GM21619 (cell line): ENCODE results near the gene KLK2.

Experiments
- ATAC-seq: cut with Tn5 transposase; IDR thresholded peaks from one replicate; pipeline ENCODE4 v1.9.1; 2021; ENCODE audit not compliant: unreplicated experiment

Gene KLK2

DNA sequence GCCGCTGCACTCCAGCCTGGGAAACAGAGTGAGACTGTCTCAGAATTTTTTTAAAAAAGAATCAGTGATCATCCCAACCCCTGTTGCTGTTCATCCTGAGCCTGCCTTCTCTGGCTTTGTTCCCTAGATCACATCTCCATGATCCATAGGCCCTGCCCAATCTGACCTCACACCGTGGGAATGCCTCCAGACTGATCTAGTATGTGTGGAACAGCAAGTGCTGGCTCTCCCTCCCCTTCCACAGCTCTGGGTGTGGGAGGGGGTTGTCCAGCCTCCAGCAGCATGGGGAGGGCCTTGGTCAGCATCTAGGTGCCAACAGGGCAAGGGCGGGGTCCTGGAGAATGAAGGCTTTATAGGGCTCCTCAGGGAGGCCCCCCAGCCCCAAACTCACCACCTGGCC lies at the start of gene KLK2:
TSS of gene KLK2 (plus strand) at position 384 of the 400 bp plus-strand sequence. CDS start 35 bp downstream, outside the sequence.
- ATAC-seq, result no peak

DNA sequence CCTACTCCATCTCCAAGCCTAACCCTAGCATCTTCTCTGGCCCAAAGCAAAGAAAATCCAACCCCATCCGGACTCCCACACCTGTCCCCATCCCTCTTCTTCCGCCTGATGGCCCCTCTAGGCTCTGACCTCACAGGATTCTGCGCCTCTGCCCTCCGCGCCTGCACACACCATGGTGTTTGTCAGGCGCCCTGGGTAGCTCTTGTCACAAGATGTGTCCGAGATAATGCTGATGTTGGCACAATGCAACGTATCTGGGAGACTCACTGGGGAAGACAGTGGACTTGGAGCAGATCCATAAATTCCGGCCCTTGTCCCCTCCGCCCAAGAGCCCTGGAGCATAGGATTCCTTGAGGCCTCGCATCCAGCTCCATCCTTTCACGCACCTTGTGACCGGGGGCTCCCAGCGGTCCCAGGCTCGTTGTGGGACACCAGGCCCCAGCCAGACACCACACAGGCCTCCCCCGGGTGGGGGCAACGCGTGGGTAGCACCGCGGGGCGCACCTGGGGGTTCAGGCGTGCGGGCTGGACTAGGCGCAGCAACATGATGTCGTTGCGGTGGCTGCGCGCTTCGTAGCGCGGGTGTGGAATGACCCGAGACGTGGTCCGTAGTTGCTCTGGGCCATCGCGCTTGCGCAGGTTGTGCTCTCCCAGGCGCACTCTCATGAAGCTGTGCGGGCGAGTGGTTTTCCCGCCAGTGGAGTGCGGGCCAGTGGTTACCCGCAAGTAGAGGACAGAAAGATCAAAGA lies 46.6 kb upstream of the KLK2 start:
- ATAC-seq, result no peak

DNA sequence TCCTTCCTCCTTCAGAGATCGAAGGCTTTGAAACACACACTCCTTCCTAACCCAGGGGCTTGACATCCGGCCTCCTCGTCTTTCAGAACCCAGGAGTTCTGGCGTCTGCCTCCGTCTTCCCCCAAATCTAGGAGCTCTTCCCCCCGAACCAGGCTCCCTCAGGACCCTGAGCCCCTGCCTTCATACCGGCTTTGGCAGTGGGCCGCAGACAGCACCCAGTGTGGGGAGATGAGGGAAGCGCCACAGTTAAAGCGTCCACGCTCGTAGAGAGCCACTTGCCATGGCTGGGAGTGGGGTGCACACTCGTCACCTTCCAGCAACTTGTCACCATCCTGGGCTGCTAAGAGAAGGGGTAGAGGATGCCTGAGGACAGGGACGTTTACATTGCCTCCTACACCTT lies 45.8 kb upstream of the KLK2 start:
- ATAC-seq, result no peak

DNA sequence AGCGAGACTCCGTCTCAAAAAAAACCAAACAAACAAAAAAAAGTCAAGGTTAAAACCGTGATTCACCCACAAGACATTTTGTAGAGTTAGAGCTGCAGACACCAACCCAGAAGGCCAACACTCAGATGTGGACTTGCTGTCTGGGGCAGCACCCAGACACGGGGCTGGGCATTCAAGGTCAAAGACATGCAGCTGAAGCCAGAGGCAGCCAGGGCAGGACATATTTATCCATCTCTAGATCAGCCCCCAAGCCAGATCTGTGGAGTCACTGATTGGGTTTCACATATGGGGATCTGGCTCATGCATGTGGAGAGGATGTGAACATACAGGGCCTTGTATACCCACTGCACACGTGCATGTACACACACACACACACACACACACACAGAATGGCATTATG lies 43.4 kb upstream of the KLK2 start:
- no peak for ATAC-seq

DNA sequence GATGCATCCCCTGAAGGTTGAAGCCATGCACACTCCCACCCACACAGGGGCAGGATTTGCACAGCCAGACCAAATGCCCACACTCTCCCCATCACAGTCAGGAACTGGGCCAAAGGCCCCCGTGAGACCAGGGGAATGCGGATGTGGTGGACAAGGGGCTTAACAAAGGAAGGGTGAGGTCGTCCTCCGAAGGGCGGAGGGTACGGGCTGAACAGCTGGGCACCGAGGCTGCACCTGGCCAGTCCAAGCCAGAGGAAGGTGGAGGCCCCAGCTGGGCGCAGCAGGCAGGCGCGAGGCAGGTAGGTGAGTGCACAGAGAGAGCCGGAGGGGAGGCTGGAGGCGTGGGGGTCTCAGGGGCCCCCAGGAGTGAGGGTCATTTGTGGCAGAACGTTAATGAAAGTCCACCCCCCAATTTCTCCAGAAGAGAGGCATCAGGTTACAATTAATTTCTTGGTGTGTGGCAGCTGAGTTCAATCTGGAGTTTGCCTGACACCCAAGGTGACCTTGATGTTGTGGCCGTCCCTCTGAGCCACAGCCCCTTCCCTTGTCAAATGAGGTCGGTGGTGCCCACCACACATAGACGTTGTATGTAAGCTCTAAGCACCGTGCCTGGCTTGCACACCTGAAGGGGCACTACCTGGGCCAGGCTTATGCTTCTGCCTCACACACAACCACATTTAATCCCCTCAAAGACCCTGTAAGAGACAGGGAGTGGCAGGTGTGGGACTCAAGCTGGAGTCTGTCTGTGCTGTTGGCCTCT lies 42.8 kb upstream of the KLK2 start:
- no peak for ATAC-seq

DNA sequence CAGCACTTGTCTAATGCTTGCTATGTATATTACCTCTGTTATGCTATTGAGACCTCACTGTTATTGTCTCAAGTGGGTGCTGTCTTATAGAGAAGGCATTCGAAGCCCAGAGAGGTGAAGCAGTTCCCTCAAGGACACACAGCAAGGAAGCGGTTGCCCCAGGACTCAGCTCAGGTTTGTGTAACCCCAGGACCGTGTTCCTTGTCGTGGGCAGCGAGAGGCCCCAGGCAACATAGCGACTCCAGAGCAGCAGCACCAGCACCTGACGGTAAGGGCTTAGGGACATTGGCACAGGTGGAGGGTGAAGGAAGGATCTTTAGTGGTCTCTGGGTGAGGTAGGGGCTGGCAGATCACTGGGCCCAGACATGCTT lies 42.2 kb upstream of the KLK2 start:
- no peak for ATAC-seq

DNA sequence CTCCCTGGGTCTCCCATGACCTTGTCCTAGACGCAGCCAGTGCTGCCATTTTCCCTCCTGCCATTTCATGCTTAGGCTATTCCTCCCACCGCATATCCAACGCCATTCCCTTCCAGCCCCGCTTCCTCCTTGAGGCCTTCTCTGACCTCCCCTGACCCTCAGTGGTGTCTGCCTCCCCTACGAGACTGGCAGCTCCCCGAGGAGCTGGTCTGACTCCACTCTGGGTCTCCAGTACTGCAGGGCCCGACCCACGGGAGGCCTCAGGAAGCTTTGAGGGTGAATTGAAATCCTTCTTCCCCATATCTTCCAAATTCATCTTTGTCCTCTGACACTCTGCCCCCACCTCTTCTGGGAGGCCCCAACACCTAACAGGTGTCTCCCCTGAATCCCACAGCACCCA lies 40.6 kb upstream of the KLK2 start:
- no peak for ATAC-seq

DNA sequence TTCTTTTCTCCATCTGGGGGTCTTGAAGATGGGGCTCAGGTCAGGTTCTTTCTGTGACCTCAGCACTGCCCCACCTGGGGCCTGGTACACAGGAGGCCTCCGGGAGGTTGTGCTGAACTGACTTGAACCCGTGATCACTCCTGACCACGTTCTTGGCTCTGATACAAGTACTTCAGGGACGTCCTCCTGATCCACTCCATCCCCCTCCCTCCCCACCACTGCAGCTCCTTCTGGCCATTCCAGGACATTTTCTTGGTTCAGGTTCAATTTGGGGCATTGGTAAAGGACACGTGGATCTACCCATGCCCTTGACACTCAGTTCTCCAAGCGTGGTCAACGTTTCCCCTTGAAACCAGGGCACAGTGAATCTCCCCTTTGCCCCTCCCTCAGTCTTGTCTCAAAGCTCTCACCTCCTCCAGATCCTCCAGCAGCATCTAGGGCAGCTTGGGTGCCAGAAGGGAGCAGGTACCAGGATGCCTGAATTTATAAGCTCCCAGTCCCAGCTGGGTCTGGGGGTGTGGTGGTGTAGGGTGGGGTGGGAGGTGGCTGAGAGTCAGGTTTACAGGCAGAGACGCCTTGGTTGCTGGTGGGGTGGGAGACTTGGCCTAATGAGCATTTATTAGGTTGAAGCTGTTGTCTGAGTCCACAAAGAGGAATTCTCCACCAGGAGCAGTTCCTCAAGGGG lies 40.0 kb upstream of the KLK2 start, which contains the start of gene KLK15:
TSS of gene KLK15 (minus strand) at position 458 of the 685 bp plus-strand sequence. CDS start 2,082 bp downstream, outside the sequence.
- ATAC-seq, result no peak

DNA sequence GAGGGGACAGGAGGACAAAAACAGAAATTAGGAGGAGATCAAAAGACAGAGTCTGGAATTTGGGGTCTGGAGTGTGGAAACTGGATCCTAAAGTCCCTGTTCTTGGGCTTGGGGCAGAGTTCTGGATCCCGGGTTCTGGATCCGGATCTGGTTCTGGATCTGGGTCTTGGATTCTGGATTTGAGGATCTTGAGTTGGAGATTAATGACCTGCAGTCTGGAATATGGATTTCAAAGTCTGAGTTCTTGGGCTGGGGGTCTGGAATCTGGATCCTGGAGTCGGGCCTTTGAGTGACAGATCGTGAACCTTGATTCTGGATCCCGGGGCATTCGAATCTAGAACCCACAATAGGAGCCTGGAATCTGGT lies 39.5 kb upstream of the KLK2 start:
- ATAC-seq, result no peak

DNA sequence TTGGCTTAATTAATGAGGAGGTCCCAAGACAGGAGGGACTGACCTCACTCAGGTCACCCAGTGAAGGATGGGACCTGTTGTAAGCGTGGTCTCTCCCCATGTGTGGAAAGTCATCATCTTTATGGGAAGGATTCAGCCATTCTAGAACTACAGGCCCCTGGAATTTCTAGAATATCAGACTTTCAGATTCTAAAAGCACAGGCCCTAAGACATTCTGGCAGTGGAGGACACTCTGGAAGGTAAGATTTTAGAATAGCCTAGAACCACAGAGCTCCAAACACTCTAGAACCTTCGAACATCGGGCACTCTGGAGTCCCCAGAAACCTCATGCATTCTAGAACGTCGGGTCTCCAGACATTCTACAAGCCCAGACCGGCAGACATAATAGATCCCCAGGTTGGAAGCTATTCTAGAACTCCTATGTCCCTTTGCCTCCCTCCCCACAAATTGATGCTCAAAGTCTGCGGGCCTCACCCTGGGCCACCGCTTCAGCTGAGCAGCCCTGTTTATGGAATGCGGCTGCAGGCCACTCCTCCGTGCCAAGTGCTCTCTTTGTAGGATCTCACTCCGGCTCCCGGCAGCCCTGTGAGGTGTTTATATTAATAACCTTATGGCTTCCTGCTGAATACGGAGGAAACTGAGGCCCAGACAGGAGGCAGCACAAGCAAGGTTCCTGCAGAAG lies 38.0 kb upstream of the KLK2 start:
- no peak for ATAC-seq

DNA sequence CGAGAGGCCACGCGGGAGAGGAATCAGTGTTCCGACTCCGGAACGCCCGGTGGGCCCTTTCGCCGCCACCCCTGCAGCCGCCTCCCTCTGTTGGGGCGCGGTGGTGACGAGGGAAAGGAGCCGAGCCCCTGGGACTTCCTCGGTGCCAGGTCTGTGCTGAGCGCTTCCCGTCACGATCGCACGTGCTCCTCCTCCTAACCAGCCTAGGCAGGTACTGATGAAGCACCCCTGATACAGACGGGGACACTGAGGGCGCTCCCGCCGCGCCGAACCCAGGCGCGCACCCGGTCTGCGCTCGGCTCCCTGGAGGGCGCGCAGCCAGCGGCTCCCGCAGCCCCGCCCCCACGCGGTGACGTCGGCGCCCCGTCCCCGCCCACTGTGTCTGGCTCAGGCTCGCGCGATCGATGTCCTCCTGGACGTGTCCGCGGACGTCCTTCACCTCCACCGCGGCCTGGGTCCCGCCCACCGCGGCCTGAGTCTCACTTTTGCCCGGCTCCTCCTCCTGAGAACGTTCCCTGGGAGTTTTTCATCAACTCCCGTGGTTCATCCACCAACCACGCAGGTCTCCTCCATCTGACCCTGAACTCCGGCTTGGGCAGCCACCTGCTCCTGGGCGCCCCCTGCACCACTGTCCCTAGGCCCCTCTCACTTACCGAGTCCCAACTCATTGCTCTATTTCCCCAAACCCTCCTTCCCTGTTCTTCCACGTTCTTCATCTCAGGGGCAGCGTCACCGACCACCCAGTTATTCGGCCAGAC lies 37.3 kb upstream of the KLK2 start:
- ATAC-seq, result peak; percentile 74

DNA sequence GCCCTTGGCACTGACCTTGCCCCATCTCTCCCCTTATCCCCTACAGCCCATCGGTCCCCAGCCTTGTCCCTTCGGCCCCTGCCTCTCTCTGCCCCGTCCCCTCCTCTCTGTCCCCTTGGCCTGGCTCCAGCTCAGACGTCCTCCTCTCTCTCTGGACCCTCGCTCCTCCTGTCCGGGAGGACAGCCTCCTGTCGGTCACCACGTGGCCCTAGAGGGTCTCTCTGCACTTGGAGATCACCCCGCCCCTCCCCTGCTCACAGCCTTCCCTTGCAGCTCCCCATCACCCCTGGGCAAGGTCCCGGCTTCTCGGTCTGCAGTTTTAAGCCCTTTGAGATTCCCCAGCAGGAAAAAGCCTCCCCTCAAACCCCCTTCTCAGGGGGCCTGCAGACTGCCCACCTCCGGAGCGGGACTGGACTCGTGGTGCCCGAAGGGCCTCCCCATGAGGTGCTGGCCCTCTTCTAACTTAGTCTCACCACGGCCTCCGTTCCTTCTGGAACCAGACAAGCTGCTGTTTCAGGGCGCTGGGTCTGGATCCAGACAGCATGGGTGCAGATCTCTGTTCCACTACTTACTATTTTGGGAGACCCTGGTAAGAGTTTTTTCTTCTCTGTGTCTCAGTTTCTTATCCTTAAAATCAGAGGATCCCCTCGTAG lies 36.6 kb upstream of the KLK2 start:
- ATAC-seq, result no peak

DNA sequence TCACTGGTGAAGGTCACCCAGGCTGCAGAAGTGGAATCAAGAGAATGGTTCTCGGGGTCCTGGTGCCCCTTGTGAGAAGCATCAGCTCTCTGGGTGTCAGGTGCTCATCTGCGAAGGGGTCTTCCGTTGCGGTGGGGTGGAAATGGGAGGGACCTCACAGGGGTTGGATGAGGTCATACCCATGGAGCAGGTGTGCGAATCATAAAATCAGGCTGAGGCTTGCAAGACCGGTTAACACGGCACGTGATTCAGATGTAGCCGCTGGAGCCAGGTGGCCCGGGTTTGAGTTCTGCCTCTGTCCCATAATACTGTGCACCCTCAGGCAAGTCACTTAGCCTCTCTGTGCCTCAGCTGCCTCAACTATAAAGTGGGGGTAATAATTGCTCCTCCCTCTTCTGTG lies 35.9 kb upstream of the KLK2 start:
- no peak for ATAC-seq

DNA sequence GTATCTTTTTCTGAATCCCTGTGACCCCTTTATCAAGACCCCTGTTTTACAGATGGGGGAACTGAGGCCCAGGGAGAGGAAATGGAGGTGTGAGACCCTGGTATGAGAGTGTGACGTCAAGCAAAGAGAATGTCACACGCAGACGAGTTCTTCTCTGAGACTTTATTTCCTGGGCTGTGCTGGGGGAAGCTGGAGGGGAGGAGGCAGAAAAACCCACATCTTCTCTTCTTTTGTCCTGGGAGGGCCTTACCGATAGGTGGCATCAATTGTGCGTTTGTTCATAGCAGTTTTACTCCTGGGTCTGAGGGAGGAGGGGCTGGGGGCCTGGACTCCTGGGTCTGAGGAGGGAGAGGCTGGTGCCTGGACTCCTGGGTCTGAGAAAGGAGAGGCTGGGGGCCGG lies 35.0 kb upstream of the KLK2 start:
- no peak for ATAC-seq

DNA sequence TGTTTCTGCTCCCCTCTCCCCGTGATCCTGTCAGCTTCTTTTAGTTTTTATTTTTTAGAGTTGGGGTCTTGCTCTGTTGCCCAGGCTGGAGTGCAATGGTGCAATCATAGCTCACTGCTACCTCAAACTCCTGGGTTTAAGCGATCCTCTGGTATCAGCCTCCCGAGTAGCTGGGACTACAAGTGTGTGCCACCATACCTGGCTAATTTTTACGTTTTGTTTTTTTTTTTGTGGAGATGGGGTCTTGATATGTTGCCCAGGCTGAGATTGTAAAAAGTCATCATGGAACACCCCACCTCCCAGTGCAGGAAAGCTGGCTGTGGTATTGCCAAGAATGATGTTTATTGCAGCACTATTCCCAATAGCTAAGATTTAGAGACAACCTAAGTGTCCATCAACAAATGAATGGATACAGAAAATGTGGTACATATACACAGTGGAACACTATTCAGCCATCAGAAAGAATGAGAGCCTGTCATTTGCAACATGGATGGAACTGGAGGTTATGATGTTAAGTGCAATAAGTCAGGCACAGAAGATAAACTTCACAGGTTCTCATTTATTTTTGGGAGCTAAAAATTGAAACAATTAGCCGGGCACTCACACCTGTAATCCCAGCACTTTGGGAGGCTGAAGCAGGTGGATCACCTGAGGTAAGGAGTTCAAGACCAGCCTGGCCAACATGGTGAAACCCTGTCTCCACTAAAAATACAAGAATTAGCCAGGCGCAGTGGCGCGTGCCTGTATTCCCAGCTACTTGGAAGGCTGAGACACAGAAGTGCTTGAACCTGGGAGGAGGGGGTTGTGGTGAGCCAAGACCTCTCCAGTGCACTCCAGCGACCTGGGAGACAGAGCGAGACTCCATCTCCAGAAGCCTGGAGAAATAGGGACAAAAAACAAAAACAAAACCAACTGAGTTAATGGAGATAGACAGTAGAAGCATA lies 33.3 kb upstream of the KLK2 start:
- ATAC-seq, result no peak

DNA sequence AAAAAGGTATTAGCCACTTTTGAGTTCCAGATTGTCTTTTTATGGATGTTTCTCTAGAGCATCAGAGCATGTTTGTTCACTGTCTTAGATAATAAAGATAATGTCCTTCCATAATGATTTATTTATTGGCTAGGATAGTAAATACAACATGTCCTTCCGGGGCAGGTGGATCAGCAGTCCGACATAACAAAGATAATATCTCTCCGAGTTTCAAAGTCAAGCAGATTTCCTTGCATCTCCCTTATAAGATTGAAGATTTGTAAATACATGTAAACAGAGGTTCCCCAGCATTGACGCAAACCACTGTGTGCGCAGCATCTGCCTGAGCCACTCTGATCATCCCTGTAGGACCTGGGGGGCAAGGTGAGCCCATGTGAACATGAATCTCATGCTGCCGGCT lies 31.1 kb upstream of the KLK2 start:
- ATAC-seq, result no peak

DNA sequence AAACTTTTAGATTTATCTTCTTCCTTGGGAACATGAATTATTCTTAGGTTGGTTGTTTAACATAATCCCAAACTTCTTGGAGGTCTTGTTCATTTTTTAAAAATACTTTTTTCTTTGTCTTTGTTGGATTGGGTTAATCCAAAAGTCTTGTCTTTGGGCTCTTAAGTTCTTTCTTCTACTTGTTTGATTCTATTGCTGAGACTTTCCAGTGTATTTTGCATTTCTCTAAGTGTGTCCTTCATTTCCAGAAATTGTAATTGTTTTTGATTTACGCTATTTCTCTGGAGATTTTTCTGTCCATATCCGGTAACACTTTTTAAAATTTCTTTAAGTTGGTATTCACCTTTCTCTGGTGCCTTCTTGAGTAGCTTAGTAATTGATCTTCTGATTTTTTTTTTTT lies 30.0 kb upstream of the KLK2 start:
- ATAC-seq, result no peak

DNA sequence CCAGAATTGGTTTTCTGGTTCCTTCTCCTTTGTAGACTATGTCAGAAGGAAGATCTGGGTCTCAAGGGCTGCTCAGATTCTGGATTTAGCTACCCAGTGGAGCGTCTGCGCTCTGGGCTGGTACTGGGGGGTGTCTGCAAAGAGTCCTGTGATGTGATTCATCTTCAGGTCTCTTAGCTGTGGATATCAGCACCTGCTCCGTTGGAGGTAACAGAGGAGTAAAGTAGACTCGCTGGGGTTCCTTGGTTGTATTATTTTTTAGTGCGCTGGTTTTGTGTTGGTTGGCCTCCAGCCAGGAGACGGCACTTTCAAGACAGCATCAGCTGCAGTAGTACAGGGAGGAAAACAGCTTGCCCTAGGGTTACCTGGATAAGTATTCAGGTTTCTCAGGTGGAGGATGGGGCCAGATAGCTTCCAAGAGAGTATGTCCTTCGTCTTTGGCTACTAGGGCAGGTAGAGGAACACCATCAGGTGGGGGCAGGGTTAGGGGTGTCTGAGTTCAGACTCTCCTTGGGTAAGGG lies 29.5 kb upstream of the KLK2 start:
- no peak for ATAC-seq
